ENCODE results near the gene MMADHC. TPM values are rescaled to one million over a fixed set of nuclear protein-coding genes. Genes with fewer than 3 reads are reported as not detected.

Gene MMADHC
- polyA plus RNA-seq, 2 of the 4 experiments (the other 2 are of a cell fraction): 103 to 180 TPM

Small RNA genes within 50 kb of the gene (small RNA-seq; reads per million reads assigned to genes)
- 0 reads per million in 6 experiments for gene RNU6-601P
